AG04449 (cell line): ENCODE results near the gene PLD5.

Source experiments
- CTCF ChIA-PET: fragments of 350-600 bp; formaldehyde crosslinking; extraction: SDS; loops from one replicate; lab custom pipeline; 2021; ENCODE audit warnings: antibody characterized with exemption; lab: Yijun Ruan, JAX
- POLR2A ChIA-PET: fragments of 400-600, 350-600 bp; formaldehyde crosslinking; extraction: SDS; loops from one replicate; lab custom pipeline; 2020; ENCODE audit warnings: antibody characterized with exemption, inconsistent platforms; lab: Yijun Ruan, JAX
- DNase-seq: peaks from one replicate; pipeline ENCODE4 v3.0.0-alpha.2; 2010; ENCODE audit warnings: low read depth, low spot score
- H3K4me3 ChIP-seq: 2 replicates; pipeline ENCODE4 v1.5.1; 2011; ENCODE audit warnings: low read depth, mild to moderate bottlenecking, control low read depth, low read length
- CTCF ChIP-seq: IDR thresholded peaks from one replicate; pipeline ENCODE4 v1.5.1; 2011; ENCODE audit warnings: mild to moderate bottlenecking, moderate library complexity, low read length, control low read depth, inconsistent platforms; ENCODE audit not compliant: insufficient read depth; ENCODE audit errors: missing control alignments

Gene PLD5

GRCh38 chr1:242055749-242056320 is 468.7 kb downstream of the PLD5 start:
- POLR2A ChIA-PET, result no interaction called here
- no peak for DNase-seq
- CTCF ChIA-PET, result no interaction called here

GRCh38 chr1:242043165-242043564 is 481.3 kb downstream of the PLD5 start:
- no peak for TF ChIP-seq CTCF
- DNase-seq, result no peak
- H3K4me3 ChIP-seq, result no peak overlapping the region
- ChIA-PET POLR2A (no interaction called here), CTCF (no interaction called here)

More at GRCh38 chr1:242055749-242056320, 468.7 kb downstream of the PLD5 start:
- no peak for TF ChIP-seq CTCF
- H3K4me3 ChIP-seq, result no peak overlapping the region

- no peak for DNase-seq
- ChIA-PET POLR2A (no interaction called here), CTCF (no interaction called here)
- H3K4me3 ChIP-seq, result no peak overlapping the region
- no peak for TF ChIP-seq CTCF
These were observed 490.1 kb downstream of the PLD5 start for GRCh38 chr1:242034392-242034791.

GRCh38 chr1:242033447-242033846 is 491.1 kb downstream of the PLD5 start:
- ChIA-PET POLR2A (no interaction called here), CTCF (no interaction called here)
- DNase-seq, result no peak
- H3K4me3 ChIP-seq, result no peak overlapping the region
- TF ChIP-seq CTCF, result no peak
